Fibroblast of pulmonary artery (primary cell): ENCODE measurements around the gene ADO.
A peak's percentile ranks its signal among the peaks of the same experiment; 100 is the strongest.

Experiments
- DNase-seq: peaks from one replicate; pipeline ENCODE4 v3.0.0-alpha.2; 2010; ENCODE audit warnings: low read depth
- H3K4me3 ChIP-seq: replicated peaks from 2 replicates; pipeline ENCODE4 v1.5.1; 2011; ENCODE audit warnings: low read depth, mild to moderate bottlenecking, control low read depth, low read length, moderate library complexity
- CTCF ChIP-seq: IDR thresholded peaks from 2 replicates; pipeline ENCODE4 v1.5.1; 2011; ENCODE audit warnings: mild to moderate bottlenecking, control low read depth, low read length, inconsistent platforms; ENCODE audit errors: missing control alignments

Gene ADO

GRCh38 chr10:62763155-62763554 lies 41.4 kb upstream of the ADO start:
- no peak overlapping the region for H3K4me3 ChIP-seq
- no peak for TF ChIP-seq CTCF
- peak; percentile 29 for DNase-seq

- TF ChIP-seq CTCF, result no peak
- no peak overlapping the region for H3K4me3 ChIP-seq
- DNase-seq, result no peak
Observed at GRCh38 chr10:62764011-62764410, 40.5 kb upstream of the ADO start.

- no peak overlapping the region for H3K4me3 ChIP-seq
- no peak for TF ChIP-seq CTCF
- no peak for DNase-seq
Observed at GRCh38 chr10:62765726-62766125, 38.8 kb upstream of the ADO start.

- no peak overlapping the region for H3K4me3 ChIP-seq
- TF ChIP-seq CTCF, result no peak
- no peak for DNase-seq
Observed at GRCh38 chr10:62766386-62766785, 38.1 kb upstream of the ADO start.

- no peak overlapping the region for H3K4me3 ChIP-seq
- no peak for TF ChIP-seq CTCF
- DNase-seq, result peak; percentile 18
Observed at GRCh38 chr10:62769574-62770242, 34.8 kb upstream of the ADO start.

- H3K4me3 ChIP-seq, result no peak overlapping the region
- no peak for DNase-seq
- no peak for TF ChIP-seq CTCF
Observed at GRCh38 chr10:62772186-62772974, 32.1 kb upstream of the ADO start.

GRCh38 chr10:62778125-62778524 lies 26.4 kb upstream of the ADO start:
- no peak for DNase-seq
- no peak for TF ChIP-seq CTCF
- H3K4me3 ChIP-seq, result no peak overlapping the region
